ENCODE measurements around the gene ACACB. TPM values are rescaled to one million over a fixed set of nuclear protein-coding genes. Genes with fewer than 3 reads are reported as not detected.

ACACB gene
- total RNA-seq, 1 donor from 2014 or later = 1.7 TPM

GRCh38 chr12:109264943-109265650 lies 148.7 kb downstream of the ACACB start:
- Mint-ChIP-seq H3K9me3 (ENCODE audit: unreplicated experiment) (no peaks in the 10 kb centered on the region), H3K4me3 (ENCODE audit: unreplicated experiment) (no peak overlapping the region), H3K36me3 (ENCODE audit: low read depth, unreplicated experiment) (no peaks in the 10 kb centered on the region), H3K27me3 (ENCODE audit: unreplicated experiment) (peaks cover 3% of the 10 kb centered on the region), H3K4me1 (ENCODE audit: unreplicated experiment) (no peaks in the 10 kb centered on the region), H3K27ac (ENCODE audit: unreplicated experiment) (peak overlapping the region; percentile 64)
- no peak for TF ChIP-seq CTCF (IDR thresholded peaks at IDR 0.05; ENCODE audit: unreplicated experiment)
- DNase-seq (ENCODE audit: low spot score) = peak; percentile 26

GRCh38 chr12:109266106-109266879 lies 149.9 kb downstream of the ACACB start:
- H3K36me3 Mint-ChIP-seq (ENCODE audit: low read depth, unreplicated experiment) = no peaks in the 10 kb centered on the region
- H3K4me3 Mint-ChIP-seq (ENCODE audit: unreplicated experiment) = no peak overlapping the region
- no peaks in the 10 kb centered on the region for H3K4me1 Mint-ChIP-seq (ENCODE audit: unreplicated experiment)
- no peaks in the 10 kb centered on the region for H3K9me3 Mint-ChIP-seq (ENCODE audit: unreplicated experiment)
- DNase-seq (ENCODE audit: low spot score) = no peak
- no peak for TF ChIP-seq CTCF (IDR thresholded peaks at IDR 0.05; ENCODE audit: unreplicated experiment)
- H3K27ac Mint-ChIP-seq (ENCODE audit: unreplicated experiment) = no peak overlapping the region
- peaks cover 2% of the 10 kb centered on the region for H3K27me3 Mint-ChIP-seq (ENCODE audit: unreplicated experiment)

- DNase-seq (ENCODE audit: low spot score) = no peak
- Mint-ChIP-seq H3K36me3 (ENCODE audit: low read depth, unreplicated experiment) (no peaks in the 10 kb centered on the region), H3K9me3 (ENCODE audit: unreplicated experiment) (no peaks in the 10 kb centered on the region)
These were observed 151.0 kb downstream of the ACACB start for GRCh38 chr12:109267361-109267760.

GRCh38 chr12:109268896-109269295 lies 152.5 kb downstream of the ACACB start:
- no peaks in the 10 kb centered on the region for H3K4me1 Mint-ChIP-seq (ENCODE audit: unreplicated experiment)
- H3K27me3 Mint-ChIP-seq (ENCODE audit: unreplicated experiment) = peaks cover 1% of the 10 kb centered on the region
- H3K4me3 Mint-ChIP-seq (ENCODE audit: unreplicated experiment) = no peak overlapping the region
- H3K9me3 Mint-ChIP-seq (ENCODE audit: unreplicated experiment) = no peaks in the 10 kb centered on the region
- H3K36me3 Mint-ChIP-seq (ENCODE audit: low read depth, unreplicated experiment) = no peaks in the 10 kb centered on the region
- no peak for DNase-seq (ENCODE audit: low spot score)
- no peak overlapping the region for H3K27ac Mint-ChIP-seq (ENCODE audit: unreplicated experiment)
- TF ChIP-seq CTCF (IDR thresholded peaks at IDR 0.05; ENCODE audit: unreplicated experiment) = no peak

More at GRCh38 chr12:109267361-109267760, 151.0 kb downstream of the ACACB start:
- no peaks in the 10 kb centered on the region for H3K4me1 Mint-ChIP-seq (ENCODE audit: unreplicated experiment)
- TF ChIP-seq CTCF (IDR thresholded peaks at IDR 0.05; ENCODE audit: unreplicated experiment) = no peak
- peaks cover 1% of the 10 kb centered on the region for H3K27me3 Mint-ChIP-seq (ENCODE audit: unreplicated experiment)
- H3K27ac Mint-ChIP-seq (ENCODE audit: unreplicated experiment) = no peak overlapping the region
- H3K4me3 Mint-ChIP-seq (ENCODE audit: unreplicated experiment) = no peak overlapping the region

- H3K4me1 Mint-ChIP-seq (ENCODE audit: unreplicated experiment) = no peaks in the 10 kb centered on the region
- H3K27me3 Mint-ChIP-seq (ENCODE audit: unreplicated experiment) = peaks cover 1% of the 10 kb centered on the region
- no peak for TF ChIP-seq CTCF (IDR thresholded peaks at IDR 0.05; ENCODE audit: unreplicated experiment)
- no peak overlapping the region for H3K27ac Mint-ChIP-seq (ENCODE audit: unreplicated experiment)
- DNase-seq (ENCODE audit: low spot score) = no peak
- no peak overlapping the region for H3K4me3 Mint-ChIP-seq (ENCODE audit: unreplicated experiment)
- H3K9me3 Mint-ChIP-seq (ENCODE audit: unreplicated experiment) = no peaks in the 10 kb centered on the region
- H3K36me3 Mint-ChIP-seq (ENCODE audit: low read depth, unreplicated experiment) = no peaks in the 10 kb centered on the region
These were observed 153.0 kb downstream of the ACACB start for GRCh38 chr12:109269428-109269827.
